ENCODE data around the gene SYCE1.
"Not testable (repeated sequence)": the region's sequence is repeated elsewhere in the genome, so short reads cannot be mapped to it uniquely, and the experiment has no call there.

SYCE1 gene

DNA sequence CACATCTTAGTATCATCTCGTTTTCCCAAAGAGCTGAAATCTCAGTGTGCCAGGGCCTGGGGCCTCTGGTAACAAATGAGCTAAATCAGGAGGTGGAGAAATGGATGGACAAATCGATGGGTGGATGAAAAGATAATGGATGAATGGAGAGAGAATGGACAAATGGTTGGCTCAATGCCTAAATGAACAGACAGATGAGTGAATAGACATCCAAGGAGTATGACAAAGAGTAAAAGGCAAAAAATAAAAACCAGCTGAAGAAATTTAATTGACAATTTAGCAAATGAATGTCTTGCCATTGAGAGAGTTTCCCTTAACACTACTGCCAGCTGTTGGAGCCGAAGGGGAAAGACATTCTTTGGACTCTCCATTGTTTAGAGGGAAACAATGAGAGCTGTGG lies 8.0 kb downstream of the SYCE1 start:
- DNase-seq (ENCODE audit: low spot score) = no peak

DNA sequence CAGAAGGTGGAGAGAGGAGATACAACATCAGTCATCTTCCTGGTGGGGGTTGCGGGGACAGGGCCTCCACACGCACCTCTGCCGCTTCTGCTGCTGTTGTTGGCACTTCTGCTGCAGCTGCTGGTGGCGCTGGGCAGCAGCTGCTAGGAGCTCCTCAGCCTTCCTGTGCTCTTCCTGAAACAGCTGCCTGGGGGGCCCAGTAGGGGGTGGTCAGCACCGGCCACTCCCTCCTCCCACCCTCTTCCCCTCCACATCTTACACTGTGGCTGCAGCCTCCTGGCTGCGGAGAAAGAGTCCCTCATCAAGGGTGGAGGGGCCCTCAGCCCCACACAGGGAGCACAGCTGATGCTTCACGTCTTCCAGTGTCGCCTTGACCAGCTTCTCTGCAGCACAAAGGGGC lies 9.9 kb downstream of the SYCE1 start:
- no peak for DNase-seq (ENCODE audit: low spot score)

DNA sequence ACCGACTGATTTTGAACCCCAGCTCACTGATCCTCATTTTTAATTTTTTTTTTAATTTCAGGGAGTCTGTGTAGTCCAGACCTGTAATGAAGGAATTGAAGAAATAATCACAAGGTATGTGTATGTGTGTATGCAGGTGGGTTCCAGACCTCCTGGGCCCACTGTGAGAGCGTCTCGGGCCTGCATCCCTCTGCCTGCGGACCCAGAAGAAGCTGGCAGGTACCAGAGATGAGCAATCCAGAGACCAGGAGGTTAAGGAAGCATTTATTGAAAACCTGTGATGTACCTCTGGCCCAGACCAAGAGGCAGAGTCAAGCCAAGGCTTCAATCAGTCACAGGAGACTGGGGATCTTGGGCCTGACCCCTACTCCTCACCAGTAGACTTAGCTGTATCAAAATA lies 10.8 kb downstream of the SYCE1 start:
- no peak for DNase-seq (ENCODE audit: low spot score)

DNA sequence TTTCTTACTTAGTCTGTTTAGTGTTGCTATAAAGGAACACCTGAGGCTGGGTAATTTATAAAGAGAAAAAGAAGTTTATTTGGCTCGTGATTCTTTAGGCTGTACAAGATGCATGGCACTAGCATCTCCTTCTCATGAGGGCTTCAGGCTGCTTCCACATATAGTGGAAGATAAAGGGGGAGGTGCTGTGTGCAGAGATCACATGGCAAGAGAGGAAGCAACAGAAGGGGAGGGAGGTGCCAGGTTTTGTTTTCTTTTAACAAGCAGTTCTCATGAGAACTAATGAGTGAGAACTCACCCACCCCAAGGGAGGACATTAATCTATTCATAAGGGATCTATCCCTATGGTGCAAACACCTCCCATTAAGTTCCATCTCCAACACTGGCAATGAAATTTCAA lies 20.9 kb downstream of the SYCE1 start:
- DNase-seq (ENCODE audit: low spot score) = no peak

DNA sequence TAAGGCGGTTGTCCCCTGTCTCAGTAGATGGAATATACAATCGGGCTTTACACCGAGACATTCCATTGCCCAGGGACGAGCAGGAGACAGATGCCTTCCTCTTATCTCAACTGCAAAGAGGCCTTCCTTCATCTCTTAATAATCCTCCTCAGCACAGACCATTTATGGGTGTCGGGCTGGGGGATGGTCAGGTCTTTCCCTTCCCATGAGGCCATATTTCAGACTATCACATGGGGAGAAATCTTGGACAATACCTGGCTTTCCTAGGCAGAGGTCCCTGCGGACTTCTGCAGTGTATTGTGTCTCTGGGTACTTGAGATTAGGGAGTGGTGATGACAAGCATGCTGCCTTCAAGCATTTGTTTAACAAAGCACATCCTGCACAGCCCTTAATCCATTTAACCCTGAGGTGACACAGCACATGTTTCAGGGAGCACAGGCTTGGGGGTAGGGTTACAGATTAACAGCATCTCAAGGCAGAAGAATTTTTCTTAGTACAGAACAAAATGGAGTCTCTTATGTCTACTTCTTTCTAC lies 23.9 kb downstream of the SYCE1 start:
- not testable (repeated sequence) for DNase-seq (ENCODE audit: low spot score)

DNA sequence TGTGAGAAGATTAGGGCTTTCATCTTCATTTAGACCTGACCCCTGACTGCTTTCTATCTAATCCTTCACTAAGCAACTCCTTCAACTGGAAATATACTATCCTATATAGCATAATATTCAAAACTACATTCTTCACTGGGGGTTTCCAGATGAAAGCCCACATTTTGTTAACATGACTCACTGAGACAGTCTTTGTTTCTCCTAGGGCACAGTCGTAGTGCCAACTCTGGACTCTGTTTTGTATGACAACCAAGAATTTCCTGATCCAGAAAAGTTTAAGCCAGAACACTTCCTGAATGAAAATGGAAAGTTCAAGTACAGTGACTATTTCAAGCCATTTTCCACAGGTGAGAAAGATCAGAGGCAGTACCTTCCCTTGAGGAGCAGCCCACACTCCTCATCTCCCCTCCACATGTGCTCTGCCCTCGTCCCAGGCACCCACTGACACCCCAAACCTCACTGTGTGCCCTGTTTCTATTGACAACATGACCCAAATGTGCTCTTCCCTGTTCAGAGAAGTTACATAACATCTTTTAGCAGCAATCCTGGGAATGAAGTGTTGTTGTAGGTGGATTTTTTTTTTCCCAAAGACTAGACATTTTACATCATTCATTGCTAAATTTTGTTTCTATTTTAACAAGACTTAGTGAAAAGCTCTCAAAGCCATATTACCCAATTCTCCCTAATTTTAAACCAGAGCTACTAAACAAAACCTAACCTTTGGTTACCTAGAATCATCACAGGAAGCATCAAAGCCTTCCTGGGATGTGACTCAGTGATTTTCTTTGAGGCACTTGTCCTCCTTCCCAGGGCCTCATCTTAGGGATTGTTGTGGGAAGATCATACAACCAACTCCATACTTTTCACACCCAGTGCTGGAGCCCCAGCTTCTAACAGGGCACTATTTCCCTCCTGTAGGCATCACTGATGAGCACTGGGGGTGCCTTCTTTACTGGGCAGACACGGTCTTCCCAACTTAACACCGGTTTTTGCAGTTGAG lies 27.5 kb downstream of the SYCE1 start:
- no peak for DNase-seq (ENCODE audit: low spot score)

DNA sequence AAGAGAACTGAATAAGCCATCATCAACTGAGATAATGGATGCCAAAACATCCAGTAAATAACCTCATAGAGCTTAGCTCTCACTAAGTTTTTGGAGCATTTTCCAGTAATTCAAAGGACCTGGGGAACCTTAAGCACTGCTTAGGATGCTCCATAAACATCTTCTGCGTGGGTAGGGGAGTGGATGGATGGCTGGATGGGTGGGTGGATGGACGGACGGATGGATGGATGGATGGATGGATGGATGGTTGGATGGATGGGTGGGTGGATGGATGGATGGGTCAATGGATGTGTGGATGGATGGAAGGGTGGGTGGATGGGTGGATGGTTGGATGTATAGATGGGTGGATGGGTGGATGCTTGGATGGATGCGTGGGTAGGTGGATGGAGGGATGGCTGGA lies 29.2 kb downstream of the SYCE1 start:
- no peak for DNase-seq (ENCODE audit: low spot score)

DNA sequence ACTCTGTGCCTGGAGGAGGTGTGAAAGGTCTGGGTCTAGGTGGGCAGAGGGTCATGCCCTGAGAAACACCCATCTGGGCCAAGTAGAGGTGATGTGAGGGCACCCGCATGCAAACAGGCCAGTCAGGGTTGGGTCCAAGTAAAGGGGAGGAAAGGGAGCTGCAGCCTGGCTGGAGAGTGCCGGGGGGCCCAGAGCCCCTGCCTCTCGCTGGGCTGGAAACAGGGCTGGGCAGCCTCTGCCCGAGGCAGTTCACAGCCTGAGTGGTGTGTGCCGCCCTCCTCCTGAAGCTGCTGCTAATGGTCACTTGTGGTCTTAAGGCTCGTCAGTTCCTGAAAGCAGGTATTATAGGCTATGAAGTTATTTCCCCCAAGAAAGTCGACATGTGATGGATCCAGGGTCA lies 31.0 kb downstream of the SYCE1 start:
- no peak for DNase-seq (ENCODE audit: low spot score)

DNA sequence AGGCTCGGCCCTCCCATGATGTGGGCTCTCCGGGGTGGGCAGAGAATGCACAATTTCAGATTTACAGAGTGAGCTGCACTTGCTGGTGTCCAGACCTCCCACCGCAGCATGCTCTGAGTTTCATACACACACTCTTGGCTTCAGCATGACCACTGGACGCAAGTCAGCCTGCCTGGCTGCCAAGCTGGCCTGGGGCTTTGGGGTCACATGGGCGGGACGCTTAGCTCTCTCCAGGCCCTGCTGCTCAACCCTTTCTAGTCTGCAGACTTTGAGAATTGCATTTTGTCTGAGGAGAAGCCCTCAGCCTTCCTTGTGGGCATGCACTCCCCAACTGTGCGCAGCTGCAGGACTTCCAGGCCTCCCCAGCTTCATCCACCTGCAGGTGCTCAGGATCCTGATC lies 32.5 kb downstream of the SYCE1 start:
- DNase-seq (ENCODE audit: low spot score) = no peak

DNA sequence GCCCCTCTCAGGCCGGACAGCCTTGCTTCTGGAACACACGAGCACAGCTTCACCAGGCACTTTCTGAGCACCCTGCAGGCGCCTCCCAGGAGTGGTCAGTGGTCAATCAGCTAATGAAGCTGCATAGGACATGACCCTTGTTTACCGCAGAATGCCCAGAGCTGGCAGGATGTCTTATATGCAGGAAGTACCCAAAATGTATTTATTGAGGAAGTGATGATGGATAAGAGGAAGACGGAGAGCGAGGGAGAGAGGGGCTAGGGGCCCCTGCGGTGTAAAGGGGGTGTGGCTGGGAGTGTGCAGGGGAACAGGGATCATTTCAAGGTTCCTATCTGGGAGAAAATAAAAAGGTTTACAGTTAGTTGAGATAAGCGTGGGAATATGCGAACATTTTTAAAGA lies 34.9 kb downstream of the SYCE1 start:
- no peak for DNase-seq (ENCODE audit: low spot score)

DNA sequence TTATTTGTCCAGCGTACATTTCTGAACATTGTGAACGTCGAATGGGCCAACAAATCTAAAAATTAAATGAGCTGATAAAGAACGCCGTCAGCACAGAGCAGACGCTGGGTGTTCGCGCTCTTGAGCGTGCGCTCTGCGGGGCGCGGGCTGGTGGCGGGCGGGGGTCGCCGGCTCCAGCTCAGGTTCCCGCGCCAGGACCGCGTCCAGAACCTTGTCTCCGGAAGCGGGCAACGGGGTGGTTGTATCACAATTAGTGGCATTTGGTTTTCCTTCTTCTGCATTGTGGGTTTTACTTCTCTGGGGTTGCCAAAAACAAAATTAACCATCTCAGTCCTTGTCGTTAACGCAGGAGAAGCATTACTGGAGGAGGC lies 35.8 kb downstream of the SYCE1 start:
- DNase-seq (ENCODE audit: low spot score) = no peak

DNA sequence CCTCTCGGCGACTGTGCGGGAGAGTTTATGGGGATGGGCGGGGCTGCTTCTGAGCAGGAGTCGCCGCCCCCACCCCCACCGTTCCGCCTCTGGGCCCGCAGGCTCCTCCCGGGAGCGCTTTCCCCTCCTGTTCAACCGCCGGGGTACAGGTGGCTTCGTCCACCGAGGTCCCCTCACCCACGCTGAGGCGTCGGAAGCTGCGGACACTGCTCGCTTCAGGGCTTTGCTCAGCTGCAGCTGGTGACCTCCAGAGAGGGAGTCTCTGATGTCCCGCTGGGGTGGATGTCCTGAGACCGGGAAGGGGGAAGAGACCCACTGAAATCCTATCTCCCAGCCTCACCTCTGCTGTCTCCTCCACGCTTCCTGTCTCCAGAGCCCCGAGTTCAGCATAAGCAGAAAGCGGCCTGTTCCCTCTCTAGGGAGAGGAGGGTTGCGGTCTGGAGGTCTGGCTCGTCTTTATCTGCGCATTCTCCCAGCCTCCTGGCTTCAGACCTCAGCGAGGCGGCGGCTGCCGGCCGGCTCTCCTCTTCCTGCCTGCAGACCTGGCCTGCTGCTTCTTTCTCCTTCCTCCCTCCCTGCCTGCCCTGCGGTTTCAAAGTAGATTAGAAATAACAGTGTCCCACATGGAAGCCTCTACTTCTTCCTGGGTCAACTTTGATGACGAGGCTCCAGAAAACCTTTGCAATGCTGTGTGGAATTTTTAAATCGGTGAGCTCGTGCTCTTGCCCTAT lies 36.4 kb downstream of the SYCE1 start:
- DNase-seq (ENCODE audit: low spot score) = peak; percentile 63

DNA sequence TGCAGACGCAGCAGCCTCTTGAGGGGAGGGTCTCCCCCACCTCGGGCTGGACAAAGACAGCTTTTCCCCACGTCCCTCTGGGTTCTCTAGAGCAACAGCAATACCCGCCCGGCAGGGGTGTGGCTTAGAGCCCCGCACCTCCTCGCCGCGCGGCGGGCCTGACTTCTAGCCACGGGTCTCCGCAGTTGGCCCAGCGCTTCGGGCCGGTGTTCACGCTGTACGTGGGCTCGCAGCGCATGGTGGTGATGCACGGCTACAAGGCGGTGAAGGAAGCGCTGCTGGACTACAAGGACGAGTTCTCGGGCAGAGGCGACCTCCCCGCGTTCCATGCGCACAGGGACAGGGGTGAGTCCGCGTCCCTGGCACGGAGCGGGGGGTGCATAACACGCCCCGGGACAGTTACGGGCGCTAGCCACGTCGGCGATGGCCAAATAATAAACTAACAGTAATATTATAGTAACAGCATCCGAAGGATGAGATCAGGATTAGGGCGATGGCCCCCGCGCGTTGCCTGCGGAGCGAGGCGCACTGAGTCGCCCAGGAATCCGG lies 37.0 kb downstream of the SYCE1 start:
- no peak for DNase-seq (ENCODE audit: low spot score)

DNA sequence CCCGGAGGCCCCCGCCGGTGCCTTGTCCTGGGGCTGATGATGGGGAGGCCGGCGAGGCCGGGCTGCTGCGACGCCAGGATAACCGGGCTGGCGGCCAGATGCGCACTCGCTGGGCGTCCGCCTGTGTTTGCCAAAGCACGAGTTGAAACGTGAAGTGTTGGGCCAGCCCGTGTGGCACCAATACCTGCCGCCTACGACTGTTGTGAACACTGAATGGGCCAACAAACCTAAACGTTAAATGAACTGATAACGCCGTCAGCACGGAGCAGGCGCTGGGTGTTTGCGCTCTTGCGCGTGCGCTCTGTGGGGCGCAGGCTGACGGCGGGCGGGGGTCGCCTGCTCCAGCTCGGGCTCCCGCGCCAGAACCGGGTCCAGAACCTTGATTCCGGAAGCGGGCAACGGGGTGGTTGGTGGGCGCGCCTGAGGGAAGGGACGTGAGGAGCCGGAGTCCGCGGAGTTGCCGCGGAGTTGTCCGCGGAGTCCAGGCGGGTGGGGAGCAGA lies 37.6 kb downstream of the SYCE1 start:
- no peak for DNase-seq (ENCODE audit: low spot score)

DNA sequence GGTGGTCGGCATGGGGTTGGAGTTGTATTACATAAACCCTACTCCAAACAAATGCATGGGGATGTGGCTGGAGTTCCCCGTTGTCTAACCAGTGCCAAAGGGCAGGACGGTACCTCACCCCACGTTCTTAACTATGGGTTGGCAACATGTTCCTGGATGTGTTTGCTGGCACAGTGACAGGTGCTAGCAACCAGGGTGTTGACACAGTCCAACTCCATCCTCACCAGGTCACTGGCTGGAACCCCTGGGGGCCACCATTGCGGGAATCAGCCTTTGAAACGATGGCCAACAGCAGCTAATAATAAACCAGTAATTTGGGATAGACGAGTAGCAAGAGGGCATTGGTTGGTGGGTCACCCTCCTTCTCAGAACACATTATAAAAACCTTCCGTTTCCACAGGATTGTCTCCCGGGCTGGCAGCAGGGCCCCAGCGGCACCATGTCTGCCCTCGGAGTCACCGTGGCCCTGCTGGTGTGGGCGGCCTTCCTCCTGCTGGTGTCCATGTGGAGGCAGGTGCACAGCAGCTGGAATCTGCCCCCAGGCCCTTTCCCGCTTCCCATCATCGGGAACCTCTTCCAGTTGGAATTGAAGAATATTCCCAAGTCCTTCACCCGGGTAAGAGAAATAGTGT lies 38.3 kb downstream of the SYCE1 start, which contains the start of gene CYP2E1:
Gene CYP2E1 (plus strand): TSS at position 407 of the 632 bp plus-strand sequence. CDS start 33 bp downstream, at position 440.
- no peak for DNase-seq (ENCODE audit: low spot score)

DNA sequence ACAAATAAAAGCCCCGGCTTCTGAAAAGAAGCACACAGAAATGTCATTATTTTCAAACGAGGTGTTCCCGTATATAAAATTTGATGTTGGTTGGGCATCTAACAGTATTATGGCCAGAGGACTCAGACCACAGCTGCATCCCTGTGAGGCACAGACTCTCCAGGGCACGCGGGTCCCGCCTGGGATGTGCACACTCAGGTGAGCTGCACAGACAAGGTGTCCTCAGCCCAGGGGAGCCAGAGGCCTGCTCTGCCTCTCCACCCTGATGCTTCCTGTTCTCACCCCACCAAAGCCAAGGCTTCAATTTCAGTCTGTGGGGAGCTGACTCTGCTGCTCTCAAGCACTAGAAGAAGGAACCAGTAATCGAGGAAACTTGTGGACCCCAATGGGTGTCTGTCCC lies 39.9 kb downstream of the SYCE1 start:
- no peak for DNase-seq (ENCODE audit: low spot score)

DNA sequence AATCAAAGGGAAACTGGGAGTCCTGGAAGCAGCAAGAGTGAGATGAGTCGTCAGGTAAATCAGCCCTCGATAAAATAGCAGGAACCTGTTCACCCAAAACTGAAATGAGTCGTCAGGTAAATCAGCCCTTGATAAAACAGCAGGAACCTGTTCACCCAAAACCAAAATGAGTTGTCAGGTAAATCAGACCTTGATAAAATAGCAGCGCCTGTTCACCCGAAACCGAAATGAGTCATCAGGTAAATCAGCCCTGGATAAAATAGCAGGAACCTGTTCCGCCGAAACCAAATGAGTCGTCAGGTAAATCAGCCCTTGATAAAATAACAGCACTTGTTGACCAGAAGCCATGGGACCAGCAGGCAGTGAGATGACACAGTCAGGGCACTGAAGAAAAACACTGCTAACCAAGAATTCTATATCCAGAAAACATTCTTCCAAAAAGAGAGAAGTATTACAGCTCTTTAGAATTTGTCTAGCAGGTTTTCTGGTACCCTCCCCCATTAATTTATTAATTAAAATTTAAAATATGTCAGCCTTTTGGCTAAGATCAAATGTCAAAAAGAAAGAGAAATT lies 41.7 kb downstream of the SYCE1 start:
- DNase-seq (ENCODE audit: low spot score) = no peak

DNA sequence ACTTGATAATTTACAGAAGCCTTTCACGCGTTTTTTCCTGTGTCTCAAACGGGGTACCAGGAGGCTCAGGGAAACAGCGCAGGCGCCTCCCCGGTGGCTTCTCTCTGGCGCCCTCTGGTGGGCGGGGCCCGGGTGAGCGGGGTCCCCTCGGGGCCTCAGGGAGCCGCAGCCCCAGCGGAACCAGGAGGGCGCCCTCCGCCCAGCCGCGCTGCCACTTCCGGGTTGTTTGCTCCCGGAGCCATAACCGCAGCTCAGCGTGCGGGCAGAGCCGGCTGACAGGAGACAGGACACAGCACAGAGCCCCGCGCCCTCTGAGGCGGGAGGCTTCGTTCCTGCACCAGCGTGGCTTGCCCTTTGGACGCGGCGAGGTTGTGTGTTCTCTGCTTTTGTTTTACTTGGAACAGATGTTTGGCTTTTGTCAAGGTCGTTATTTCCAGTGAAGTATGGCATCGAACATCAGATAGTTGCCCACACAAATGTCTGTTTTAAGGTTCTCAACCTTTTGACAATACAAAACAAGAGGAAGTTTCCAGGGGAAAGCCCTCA lies 45.1 kb downstream of the SYCE1 start:
- peak; percentile 83 for DNase-seq (ENCODE audit: low spot score)

DNA sequence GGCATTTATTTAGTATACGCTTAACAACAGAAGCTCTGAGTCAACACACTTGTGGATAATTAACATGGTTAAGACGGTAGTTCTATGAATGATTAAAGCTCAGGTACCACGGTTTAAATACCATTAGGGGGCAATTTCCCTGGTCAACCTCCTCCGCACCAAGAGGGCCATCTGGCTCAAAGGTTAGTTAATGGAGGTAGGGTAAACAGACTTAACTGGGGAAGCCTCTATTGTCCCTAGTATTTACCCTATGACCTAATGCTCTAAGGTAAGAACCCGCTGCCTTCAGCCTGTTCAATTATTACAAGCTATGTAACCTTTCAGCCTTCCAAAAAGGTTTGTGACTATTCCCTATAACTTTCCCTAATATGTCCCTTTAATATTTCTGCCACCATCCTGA lies 46.9 kb downstream of the SYCE1 start:
- not testable (repeated sequence) for DNase-seq (ENCODE audit: low spot score)

DNA sequence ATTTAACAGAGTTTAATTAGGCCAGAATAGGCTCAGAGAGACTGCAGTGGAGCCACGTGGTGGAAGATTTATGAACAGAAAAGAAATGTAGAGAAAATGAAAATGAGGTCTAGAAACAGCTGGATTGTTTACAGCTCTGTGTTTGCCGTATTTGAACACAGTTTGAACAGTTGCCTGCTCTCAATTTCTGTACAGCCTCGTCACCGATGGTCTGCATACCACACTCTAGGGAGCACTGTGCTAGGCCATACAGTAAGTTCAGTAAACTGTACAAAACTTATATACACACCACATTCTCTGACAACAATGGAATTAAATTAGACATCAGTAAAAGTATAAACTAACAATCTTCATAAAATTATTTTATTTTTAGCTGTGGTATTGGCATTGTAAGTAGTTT lies 49.3 kb downstream of the SYCE1 start:
- no peak for DNase-seq (ENCODE audit: low spot score)

DNA sequence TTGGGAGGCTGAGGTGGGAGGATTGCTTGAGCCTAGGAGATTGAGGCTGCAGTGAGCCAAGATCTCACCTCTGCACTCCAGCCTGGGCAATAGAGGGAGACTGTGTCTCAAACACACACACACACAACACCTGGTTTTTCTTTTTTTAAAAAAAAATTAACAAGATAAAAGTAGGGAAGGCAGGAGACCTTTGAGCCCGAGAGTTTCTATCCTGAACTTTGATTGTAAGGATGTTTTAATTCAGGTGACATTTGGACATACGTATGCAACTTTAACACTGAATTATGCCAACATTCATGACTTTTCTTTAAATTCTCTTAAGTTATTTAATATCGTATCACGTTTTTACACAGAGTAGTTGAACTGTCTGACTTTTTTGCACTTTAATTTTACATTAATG lies 49.9 kb downstream of the SYCE1 start:
- DNase-seq (ENCODE audit: low spot score) = no peak

Data from hepatic stellate cell (primary cell).